ENCODE data around the gene LINC01488.

The LINC01488 gene

DNA sequence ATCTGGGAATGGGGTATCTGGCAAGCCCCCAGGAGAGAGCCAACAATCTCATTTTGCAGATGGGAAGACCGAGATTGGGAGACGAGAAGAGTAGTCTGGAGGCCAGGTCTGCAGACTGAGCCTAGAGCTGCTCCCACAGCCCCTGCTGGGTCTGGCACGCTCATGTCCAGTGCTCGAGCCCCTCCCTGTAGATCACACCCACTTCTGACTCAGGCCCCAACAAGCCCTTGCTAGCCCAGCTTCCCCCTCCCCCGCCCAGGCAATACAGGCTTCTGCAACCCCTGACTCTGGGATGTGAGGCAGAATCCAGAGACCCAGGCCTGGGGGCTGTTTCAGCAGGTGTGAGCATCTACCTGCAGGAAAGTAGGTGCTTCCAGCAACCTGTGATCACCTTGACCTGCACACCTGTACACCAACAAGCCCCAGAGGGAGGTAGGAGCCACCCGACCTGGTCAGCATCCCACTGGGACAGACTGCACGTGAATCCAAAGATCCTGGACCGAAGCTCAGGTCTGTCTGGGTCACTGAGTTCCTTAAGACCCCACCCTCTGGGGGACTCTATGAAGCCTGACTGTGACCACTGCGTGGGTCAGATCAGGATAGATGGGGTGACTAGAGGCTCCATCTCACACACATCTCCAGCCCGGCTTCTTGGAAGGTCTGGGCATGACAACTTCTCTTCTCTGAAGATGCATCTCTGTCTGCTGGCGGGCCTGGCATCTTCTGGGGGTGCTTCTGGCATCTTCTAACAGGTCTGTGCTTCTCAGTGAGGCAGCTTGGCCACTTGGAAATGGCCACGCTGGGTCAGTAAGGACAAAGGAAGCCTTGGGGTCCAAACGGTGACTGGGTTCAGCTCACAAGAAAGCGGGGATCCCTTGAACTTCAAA lies 29.3 kb downstream of the LINC01488 start:
- DNase-seq (ENCODE audit: low read depth in 2 of 2), result no peak

DNA sequence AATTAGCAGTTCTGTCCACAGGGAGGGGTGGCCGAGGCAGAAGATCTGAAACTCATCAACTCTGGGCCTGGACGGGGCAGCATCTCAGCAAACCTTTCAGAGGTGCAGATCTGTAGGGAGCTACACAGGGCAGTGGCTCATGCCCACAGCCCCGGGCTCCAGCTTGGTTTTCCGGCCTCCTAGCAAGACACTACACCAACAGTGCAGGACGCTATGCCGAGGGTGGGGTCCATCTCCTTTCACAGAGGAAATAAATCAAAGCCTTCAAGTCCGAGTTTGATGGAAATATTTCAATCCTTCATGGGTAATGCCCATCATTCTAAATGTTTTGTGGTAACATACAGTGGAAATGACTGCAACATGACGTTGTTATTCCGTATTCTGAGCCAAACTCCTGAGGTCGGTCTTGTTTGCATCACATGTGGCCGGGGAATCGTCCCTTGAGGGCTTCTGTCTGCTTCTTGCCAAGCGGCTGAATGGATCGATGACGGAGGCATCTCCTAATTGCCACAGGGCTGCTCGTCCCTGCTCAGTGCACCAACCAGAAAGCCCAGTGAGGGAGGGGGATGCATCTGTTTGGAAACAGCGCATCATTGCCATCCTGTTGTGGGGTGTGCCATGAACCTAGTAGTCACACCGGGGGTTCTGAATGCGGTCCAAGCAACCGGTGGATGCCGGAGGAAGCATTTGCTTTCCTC lies 30.0 kb downstream of the LINC01488 start:
- no peak for DNase-seq (ENCODE audit: low read depth in 2 of 2)

DNA sequence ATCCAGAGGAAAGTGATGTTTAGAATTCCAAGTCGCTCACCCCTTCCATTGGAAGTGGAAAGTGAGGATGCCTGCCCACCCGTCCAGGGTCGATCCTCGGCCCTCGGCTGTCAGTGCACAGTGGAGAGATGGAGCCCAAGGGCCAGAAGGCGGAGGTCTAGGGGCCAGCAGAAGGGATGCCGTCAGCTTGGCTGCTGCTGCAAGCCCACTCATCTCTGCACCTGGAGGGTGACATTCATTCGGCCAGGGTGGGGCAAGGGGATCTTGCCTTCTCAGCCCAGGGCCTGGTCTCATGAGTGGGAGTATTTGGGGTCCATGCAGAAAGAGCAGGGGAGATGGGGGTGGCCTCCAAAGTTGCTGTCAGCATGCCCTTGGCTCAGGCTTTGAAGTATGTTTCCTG lies 30.7 kb downstream of the LINC01488 start:
- no peak for DNase-seq (ENCODE audit: low read depth in 2 of 2)

DNA sequence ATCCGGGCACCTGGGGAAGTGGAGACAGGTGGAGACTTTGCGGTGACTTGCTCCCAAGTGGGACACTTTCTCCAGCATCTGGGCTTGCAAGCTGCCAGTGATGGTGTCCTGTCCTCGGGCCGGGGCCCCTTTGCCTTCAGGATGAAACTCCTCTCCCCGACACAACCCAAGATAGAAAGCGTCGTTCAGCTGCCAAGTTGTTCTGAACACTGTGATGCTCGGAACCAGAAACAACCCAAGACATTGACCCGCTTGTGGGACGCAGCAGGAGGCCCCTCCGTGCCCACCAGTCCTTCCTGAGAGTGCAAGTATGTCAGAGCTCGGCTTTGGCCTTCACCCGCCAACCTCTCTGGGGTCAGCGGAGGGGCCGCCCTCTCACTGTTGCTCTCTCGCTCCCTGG lies 31.3 kb downstream of the LINC01488 start:
- DNase-seq (ENCODE audit: low read depth in 2 of 2), result no peak

DNA sequence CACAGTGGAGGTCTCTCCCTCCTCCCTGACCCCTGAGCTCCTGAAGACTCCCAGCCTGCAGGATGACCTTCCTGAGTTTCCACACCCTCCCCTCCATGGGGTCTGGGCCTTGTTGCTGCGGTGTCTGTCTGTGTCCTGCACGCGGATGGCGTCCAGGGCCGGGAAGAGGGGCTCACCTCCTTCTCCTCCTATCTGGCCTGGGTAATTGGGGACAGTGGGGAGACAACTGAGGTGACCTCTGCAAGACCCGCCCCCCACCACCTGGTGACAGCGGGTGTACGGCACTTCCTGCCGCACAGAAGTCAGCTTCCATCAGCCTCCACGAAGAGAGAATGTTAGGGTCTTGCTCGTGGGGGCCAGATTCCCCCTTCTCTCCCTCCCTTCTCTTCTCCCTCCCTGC lies 31.7 kb downstream of the LINC01488 start:
- DNase-seq (ENCODE audit: low read depth in 2 of 2), result no peak

DNA sequence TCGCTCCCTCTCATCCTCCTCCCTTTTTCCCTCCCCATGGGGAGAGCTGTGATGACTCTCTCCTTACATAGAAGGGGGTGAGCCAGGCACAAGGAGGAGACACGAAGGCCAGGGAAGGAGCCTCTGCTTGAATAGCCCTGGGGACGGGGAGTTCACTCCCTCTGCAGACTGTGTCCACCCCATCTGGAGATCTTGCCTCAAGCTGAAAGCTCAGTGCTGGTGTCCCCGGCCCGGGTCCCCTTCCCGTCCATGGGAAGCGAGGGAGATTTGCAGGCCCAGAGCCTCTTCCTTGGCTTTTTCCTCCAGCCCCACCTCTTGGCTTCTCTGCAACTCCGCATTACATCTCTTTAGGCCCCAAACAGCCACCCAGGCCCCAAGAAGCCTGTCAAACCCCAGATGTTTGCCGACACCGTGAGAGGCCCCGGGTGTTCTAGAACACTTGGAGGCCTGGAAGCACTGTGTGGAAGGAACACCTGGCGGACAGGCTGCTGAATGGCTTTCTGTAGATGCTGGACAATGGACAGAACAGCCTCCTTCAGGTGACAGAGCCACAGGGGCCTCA lies 32.3 kb downstream of the LINC01488 start:
- DNase-seq (ENCODE audit: low read depth in 2 of 2), result no peak

DNA sequence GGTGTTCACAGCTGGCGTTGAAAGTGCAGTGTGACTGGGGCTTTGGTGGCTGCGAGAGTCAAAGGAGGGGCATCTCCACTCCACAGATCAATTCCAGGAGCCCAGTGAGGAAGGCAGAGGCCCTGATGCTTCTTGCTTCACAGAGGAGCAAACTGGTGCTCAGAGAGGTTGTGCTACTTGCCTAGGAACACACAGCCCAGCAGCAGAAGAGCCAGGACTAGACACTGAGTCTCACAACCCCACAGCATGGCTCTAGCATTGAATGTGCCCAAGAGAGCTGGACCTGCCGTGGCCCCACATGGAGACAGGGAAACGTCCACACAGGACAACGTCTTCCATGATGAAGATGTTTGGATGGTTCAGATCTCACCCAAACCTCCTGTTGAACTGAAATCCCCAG lies 33.3 kb downstream of the LINC01488 start:
- DNase-seq (ENCODE audit: low read depth in 2 of 2), result no peak

DNA sequence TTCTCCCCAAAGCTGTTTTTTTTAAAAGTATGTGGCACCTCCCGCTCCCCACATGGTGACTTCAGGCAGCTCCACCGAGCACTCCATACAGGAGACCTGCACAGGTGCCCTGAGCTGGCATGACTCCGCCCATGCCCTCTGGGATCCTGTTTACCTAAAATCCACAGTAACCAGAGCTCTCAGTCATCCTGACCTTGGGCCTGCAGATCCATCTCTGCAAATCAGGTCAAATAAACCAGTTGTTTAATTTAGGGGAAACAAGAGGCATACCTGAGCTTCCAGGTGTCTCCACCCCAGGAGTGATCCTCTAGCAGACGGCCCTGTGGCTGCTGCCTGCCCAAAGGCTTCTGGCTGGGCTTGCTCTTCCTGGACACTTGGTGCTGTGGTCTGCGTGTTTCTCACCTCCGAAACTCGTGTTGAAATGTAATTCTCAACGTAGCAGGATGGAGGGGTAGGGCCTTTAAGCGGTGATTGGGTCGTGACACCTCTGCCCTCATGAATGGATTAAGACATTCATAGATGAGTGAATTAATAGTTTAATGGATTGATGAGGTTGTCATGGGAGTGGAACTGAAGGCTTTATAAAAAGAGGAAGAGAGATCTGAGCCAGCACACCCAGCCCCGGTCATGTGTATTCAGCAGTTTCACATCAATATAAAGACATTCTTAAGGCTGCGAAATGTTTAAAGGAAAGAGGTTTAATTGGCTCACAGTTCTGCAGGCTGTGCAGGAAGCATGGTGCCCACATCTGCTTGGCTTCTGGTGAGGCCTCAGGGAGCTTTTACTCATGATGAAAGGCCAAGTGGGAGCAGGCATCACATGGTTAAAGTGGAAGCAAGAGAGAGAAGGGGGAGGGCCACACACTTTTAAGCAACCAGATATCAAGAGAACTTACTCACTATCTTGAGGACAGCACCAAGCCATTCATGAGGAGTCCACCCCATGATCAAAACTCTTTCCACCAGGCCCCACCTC lies 34.1 kb downstream of the LINC01488 start:
- no peak for DNase-seq (ENCODE audit: low read depth in 2 of 2)

DNA sequence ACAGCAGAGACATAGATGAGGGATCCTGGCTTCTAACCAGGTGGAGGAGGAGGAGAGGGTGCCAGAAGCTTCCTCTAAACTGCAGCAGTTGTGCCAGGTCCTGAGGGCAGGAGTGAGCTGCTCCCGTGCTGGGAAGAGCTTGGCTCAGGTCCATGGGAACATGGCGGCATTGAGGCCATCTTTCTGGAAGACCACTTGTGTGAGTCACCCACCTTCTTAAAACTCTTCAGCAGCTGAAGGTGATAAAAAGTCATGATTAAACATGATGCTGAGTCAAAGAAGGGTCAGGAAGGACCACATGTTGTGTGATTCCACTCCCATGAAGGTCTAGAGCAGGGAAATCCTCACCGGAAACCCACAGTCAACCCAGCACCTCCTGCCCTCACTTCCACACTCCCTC lies 35.1 kb downstream of the LINC01488 start:
- no peak for DNase-seq (ENCODE audit: low read depth in 2 of 2)

DNA sequence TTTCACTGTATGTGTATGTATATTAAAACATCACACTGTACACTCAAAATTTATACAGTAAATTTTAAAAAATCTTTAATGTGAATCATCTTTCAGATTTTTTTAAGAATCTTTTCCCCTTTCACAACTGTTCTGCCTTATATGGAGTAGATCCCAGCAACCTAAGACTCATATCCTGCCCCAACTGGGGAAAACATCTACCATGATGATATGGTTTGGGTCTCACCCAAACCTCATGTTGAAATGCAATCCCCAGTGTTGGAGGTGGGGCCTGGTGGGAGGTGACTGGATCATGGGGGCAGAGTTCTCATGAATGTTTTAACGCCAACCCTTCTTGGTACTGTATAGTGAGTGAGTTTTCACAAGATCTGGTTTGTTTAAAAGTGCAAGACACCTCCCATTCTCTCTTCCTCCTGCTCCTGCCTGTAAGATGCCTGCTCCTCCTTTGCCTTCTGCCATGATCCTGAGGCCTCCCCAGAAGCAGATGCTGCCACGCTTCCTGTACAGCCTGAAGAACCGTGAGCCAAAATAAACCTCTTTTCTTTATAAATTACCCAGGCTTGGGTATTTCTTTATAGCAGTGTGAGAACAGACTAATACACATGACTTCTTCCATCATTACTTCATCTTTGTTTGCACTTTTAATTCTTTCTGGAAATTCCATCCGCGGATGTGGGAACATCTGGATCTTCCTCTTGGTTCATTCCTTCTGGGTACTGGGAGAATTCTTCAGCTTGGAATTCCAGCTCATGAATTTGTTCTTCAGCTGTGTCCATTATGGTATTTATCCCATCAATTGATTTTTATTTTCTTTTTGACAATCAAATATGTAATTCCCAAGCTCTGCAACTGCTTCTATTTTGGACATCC lies 36.9 kb downstream of the LINC01488 start:
- DNase-seq (ENCODE audit: low read depth in 2 of 2), result no peak

DNA sequence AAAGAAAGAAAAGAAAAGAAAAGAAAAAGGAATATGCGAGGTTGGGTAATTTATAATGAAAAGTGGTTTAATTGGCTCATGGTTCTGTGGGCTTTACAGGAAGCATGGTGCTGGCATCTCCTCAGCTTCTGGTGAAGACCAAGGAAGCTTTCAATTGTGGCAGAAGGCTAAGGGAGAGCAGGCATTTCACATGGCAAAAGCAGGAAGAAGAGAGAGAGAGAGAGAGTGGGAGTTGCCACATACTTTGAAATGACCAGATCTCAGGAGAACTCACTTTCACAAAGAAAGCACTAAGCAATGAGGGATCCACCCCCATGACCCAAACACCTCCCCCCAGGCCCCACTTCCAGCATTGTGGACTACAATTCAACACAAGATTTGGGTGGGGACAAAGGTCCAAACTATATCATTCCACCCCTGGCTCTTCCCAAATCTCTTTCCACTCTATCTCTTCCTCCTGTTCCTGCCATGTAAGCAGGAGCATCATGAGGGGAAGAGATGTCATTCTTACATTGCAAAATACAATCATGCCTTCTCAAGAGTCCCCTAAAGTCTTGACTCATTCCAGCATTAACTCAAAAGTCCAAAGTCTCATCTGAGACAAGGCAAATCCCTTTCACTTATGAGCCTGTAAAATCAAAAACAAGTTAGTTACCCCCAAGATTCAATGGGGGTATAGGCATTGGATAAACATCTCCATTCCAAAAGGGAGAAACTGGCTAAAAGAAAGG lies 38.9 kb downstream of the LINC01488 start:
- DNase-seq (ENCODE audit: low read depth in 2 of 2), result no peak

DNA sequence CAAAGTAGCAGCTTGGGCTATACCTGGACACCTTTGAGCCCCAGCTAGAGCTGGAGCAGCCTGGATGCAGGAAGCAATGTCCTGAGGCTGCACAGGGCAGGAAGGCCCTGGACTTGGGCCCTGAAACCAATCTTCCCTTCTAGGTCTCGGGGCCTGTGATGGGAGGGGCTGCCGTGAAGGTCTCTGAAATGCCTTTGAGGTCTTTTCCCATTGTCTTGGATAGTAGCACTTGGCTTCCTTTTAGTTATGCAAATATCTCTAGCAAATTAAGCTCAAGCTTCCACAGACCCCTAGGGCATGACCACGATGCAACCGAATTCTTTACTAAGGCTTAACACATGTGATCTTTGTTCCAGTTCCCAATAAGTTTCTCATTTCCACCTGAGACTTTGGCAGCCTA lies 40.0 kb downstream of the LINC01488 start:
- no peak for DNase-seq (ENCODE audit: low read depth in 2 of 2)

DNA sequence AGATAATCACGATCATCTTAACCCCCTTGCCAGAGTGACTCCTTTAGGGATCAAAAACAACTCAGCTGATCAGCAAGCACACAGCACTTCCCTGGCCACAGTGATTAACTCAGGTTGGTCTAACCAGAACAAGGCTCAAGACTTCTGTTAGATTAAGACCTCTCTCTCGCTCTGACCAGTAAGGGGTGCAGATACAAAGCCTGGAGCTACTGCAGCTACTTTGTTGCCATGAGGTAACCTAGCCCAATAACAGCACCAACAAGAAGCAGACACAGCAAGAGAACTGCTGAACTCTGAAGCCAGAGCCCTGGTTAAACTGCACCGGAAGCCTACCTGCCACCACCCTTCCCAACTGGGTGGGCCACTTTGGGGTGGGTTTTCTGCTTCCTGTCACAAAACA lies 42.0 kb downstream of the LINC01488 start:
- DNase-seq (ENCODE audit: low read depth in 2 of 2), result no peak

DNA sequence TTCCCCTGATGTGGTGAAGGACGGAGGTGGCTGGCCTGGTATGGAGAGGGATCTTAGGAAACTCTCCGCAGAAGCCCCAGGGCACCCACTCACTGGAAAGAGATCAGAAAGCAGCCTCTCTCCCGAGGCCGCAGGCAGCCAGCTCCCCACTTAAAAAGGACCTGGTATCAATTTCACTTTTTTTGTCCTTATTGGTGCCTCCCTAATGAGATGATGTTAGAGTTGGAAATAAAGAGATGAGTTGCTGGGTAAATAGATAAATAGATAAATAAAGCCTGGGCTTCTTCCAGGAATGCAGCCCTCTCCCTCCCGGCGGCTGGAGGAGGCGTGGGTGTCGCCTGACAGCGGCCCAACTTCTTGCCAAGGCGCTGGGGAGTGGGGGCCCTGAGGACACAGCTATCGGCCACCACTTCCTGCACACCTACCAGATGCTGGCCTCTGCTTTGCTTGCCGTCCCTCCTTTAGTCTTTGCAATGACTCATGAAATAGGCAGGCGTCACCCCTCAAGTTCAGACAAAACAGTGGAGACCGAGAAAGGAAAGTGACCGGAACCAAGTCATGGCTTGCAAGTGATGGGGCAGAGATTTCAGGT lies 42.9 kb downstream of the LINC01488 start:
- no peak for DNase-seq (ENCODE audit: low read depth in 2 of 2)

DNA sequence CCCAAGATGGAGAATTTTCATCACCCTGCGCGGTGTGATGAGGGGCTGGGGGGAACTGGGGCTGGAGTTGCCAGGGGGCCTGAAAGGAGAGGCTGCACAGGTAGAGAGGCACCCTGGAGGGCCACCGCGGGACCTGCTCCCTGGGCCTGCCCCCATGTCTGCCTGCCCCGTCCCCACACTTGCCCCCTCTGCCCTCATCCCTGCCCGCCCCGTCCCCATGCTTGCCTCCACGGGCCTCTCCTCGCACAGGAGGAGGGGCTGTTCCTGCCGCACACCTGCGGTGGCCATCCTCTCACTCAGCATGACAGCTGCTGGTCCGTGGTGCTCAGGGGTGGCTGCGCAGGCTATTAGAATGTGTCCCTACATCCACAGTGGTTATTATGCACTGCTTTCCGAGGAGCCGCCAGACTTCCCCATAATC lies 43.5 kb downstream of the LINC01488 start:
- DNase-seq (ENCODE audit: low read depth in 2 of 2), result no peak

DNA sequence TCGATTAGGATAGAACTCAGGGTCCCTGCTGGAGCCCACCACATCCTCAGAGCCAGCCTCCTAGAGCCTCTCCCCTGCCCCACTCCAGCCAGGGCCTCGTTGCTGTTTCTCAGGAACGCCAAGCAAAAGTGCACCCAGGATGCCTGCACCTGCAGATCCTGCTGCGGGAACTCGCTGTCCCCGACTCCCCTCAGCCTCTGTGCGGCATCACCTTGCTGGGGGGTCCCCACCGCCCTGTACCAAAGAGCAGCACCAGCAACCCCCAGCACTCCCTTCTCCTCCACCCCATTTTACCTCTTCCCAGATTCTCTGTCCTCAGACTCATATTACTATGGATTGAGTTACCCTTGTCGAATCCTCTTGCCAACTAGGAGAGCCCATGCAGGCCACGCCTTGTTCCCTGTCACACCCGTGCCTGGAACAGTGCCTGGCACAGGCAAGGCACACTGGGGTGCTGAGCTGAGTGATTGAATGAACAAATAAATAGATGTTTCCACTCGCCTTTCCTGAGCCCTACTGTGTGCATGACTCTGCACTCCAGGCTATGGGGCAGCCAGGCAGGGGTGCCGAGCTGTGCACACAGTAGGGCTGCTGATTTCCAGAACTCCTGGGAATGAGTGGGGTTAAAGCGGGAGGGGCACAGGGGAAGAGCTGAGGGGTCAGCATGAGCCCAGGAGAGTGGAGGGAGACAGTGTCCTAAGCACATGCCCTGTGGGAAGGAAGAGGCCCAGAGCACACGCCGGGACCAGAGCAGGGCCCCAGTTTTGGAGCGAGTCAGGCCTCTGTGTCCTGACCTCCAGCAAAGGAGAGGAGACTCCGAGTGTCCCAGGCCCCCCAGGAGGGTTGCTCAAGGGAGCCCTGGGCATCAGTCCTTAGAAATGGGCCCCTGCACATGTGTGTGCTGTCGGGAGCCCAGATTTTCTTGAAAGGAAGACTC lies 44.3 kb downstream of the LINC01488 start:
- DNase-seq (ENCODE audit: low read depth in 2 of 2), result no peak

DNA sequence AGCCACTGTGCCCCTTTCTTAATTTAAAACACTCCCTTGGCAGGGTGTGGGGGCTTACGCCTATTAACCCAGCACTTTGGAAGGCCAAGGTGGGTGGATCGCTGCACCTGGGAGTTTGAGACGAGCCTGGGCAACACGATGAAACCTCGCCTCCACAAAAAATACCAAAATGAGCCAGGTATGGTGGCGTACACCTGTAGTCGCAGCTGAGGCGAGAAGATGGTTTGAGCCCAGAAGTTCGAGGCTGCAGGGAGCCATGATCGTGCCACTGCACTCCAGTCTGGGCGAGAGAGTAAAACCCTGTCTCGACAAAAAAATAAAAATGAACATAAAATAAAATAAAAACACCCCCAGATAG lies 45.0 kb downstream of the LINC01488 start:
- no peak for DNase-seq (ENCODE audit: low read depth in 2 of 2)

DNA sequence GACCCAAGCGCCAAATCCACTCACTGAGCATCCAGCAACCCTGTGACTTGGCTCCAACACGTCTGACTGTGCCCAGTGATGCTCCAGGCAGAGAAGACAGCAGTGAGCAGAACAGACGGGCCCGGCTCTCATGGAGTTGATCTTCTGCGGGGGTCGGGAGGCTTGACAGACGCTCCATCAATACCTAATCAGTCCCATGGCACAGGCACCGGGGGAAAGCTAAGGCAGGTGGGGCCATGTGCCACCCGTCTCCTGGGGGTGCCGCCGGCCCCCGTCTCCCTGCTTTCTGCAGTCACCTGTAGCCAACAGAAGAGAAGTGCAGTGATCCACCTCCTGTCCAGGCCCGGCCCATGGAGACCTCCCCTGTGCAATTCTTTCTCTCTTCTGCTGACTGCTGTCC lies 47.5 kb downstream of the LINC01488 start:
- no peak for DNase-seq (ENCODE audit: low read depth in 2 of 2)

Data from stimulated activated CD4-positive, alpha-beta T cell treated with anti-CD3 and anti-CD28 coated beads, Interleukin-12 subunit alpha, Interleukin-12 subunit beta, amount 100 ng/mL, for 24 hours (primary cell).